HG03457 (cell line): ENCODE data around the gene ZFYVE1.
"Not testable (repeated sequence)": the region's sequence is repeated elsewhere in the genome, so short reads cannot be mapped to it uniquely, and the experiment has no call there.

Experiments used
- ATAC-seq: cut with Tn5 transposase; IDR thresholded peaks from one replicate; pipeline ENCODE4 v1.9.1; 2021; ENCODE audit warnings: moderate number of reproducible peaks; ENCODE audit not compliant: unreplicated experiment

The ZFYVE1 gene

GRCh38 chr14:73003681-73004080, 23.2 kb downstream of the ZFYVE1 start:
- no peak for ATAC-seq

- ATAC-seq = no peak
These were observed 26.8 kb downstream of the ZFYVE1 start for GRCh38 chr14:73000073-73000472.

- no peak for ATAC-seq
These were observed 27.6 kb downstream of the ZFYVE1 start for GRCh38 chr14:72999316-72999715.

- ATAC-seq = no peak
These were observed 28.5 kb downstream of the ZFYVE1 start for GRCh38 chr14:72998252-72998903.

- no peak for ATAC-seq
These were observed 30.0 kb downstream of the ZFYVE1 start for GRCh38 chr14:72996916-72997315.

- no peak for ATAC-seq
These were observed 36.7 kb downstream of the ZFYVE1 start for GRCh38 chr14:72990171-72990570.

GRCh38 chr14:72986857-72987256, 40.0 kb downstream of the ZFYVE1 start:
- ATAC-seq = no peak

GRCh38 chr14:72986214-72986613, 40.7 kb downstream of the ZFYVE1 start:
- no peak for ATAC-seq

- no peak for ATAC-seq
These were observed 44.7 kb downstream of the ZFYVE1 start for GRCh38 chr14:72982146-72982708.

GRCh38 chr14:72980863-72981262, 46.0 kb downstream of the ZFYVE1 start:
- ATAC-seq = no peak

GRCh38 chr14:72978856-72979255, 48.0 kb downstream of the ZFYVE1 start:
- ATAC-seq = no peak

GRCh38 chr14:72975770-72976169, 51.1 kb downstream of the ZFYVE1 start:
- no peak for ATAC-seq

GRCh38 chr14:72974661-72975060, 52.2 kb downstream of the ZFYVE1 start:
- no peak for ATAC-seq

GRCh38 chr14:72970824-72971434, 56.0 kb downstream of the ZFYVE1 start:
- no peak for ATAC-seq

- no peak for ATAC-seq
These were observed 56.8 kb downstream of the ZFYVE1 start for GRCh38 chr14:72970058-72970630.

GRCh38 chr14:72968316-72968715, 58.6 kb downstream of the ZFYVE1 start:
- no peak for ATAC-seq

- ATAC-seq = no peak
These were observed 60.9 kb downstream of the ZFYVE1 start for GRCh38 chr14:72966038-72966437.

- no peak for ATAC-seq
These were observed 61.7 kb downstream of the ZFYVE1 start for GRCh38 chr14:72965249-72965648.

GRCh38 chr14:72962829-72963312, 64.0 kb downstream of the ZFYVE1 start:
- ATAC-seq = no peak

GRCh38 chr14:72962336-72962754, 64.6 kb downstream of the ZFYVE1 start:
- not testable (repeated sequence) for ATAC-seq

GRCh38 chr14:72961579-72962335, 65.1 kb downstream of the ZFYVE1 start:
- no peak for ATAC-seq
